Measurements from ENCODE around the gene SOCS6.

Gene SOCS6

GRCh38 chr18:70296781-70297180 is 7.9 kb downstream of the SOCS6 start:
- Histone ChIP-seq H2AFZ (ENCODE audit: low read depth, low read length) (no peak overlapping the region), H3K4me1 (ENCODE audit: low read length) (peaks cover 17% of the 10 kb centered on the region), H3K27ac (ENCODE audit: low read length) (no peak overlapping the region), H3K4me3 (ENCODE audit: low read length) (no peak overlapping the region), H3K36me3 (replicated peaks; ENCODE audit: low read depth, low read length) (peaks cover 7% of the 10 kb centered on the region), H3K79me2 (ENCODE audit: low read length) (peaks cover 100% of the 10 kb centered on the region), H3K4me2 (ENCODE audit: low read length) (no peak overlapping the region), H3K9ac (ENCODE audit: low read length) (no peak overlapping the region), H4K20me1 (ENCODE audit: insufficient read depth, low read length) (peaks cover 69% of the 10 kb centered on the region), H3K27me3 (ENCODE audit: low read depth, low read length) (no peaks in the 10 kb centered on the region), H3K9me3 (ENCODE audit: insufficient read depth, low read length) (no peaks in the 10 kb centered on the region)
- no peak for TF ChIP-seq EZH2phosphoT487 (IDR thresholded peaks at IDR 0.05; ENCODE audit: low read depth)
- TF ChIP-seq CTCF (IDR thresholded peaks at IDR 0.05; ENCODE audit: low read depth, low read length): no peak

GRCh38 chr18:70299393-70299792 is 10.5 kb downstream of the SOCS6 start:
- peaks cover 68% of the 10 kb centered on the region for H4K20me1 ChIP-seq (ENCODE audit: insufficient read depth, low read length)
- no peaks in the 10 kb centered on the region for H3K9me3 ChIP-seq (ENCODE audit: insufficient read depth, low read length)
- H3K4me2 ChIP-seq (ENCODE audit: low read length): no peak overlapping the region
- no peak for TF ChIP-seq EZH2phosphoT487 (IDR thresholded peaks at IDR 0.05; ENCODE audit: low read depth)
- TF ChIP-seq CTCF (IDR thresholded peaks at IDR 0.05; ENCODE audit: low read depth, low read length): no peak
- H3K27me3 ChIP-seq (ENCODE audit: low read depth, low read length): no peaks in the 10 kb centered on the region
- H2AFZ ChIP-seq (ENCODE audit: low read depth, low read length): no peak overlapping the region
- no peak overlapping the region for H3K9ac ChIP-seq (ENCODE audit: low read length)
- H3K4me1 ChIP-seq (ENCODE audit: low read length): peaks cover 11% of the 10 kb centered on the region
- peaks cover 100% of the 10 kb centered on the region for H3K79me2 ChIP-seq (ENCODE audit: low read length)
- no peak overlapping the region for H3K4me3 ChIP-seq (ENCODE audit: low read length)
- no peak overlapping the region for H3K27ac ChIP-seq (ENCODE audit: low read length)
- H3K36me3 ChIP-seq (replicated peaks; ENCODE audit: low read depth, low read length): peaks cover 7% of the 10 kb centered on the region

- Histone ChIP-seq H2AFZ (ENCODE audit: low read depth, low read length) (no peak overlapping the region), H3K4me3 (ENCODE audit: low read length) (no peak overlapping the region), H3K36me3 (replicated peaks; ENCODE audit: low read depth, low read length) (peaks cover 7% of the 10 kb centered on the region), H3K4me2 (ENCODE audit: low read length) (no peak overlapping the region), H3K27me3 (ENCODE audit: low read depth, low read length) (no peaks in the 10 kb centered on the region), H3K27ac (ENCODE audit: low read length) (no peak overlapping the region), H3K9me3 (ENCODE audit: insufficient read depth, low read length) (no peaks in the 10 kb centered on the region), H3K79me2 (ENCODE audit: low read length) (peaks cover 100% of the 10 kb centered on the region), H3K9ac (ENCODE audit: low read length) (no peak overlapping the region), H4K20me1 (ENCODE audit: insufficient read depth, low read length) (peaks cover 50% of the 10 kb centered on the region), H3K4me1 (ENCODE audit: low read length) (no peaks in the 10 kb centered on the region)
- no peak for TF ChIP-seq EZH2phosphoT487 (IDR thresholded peaks at IDR 0.05; ENCODE audit: low read depth)
- TF ChIP-seq CTCF (IDR thresholded peaks at IDR 0.05; ENCODE audit: low read depth, low read length): no peak
Measured at GRCh38 chr18:70301667-70302066, 12.8 kb downstream of the SOCS6 start.

- Histone ChIP-seq H3K27ac (ENCODE audit: low read length) (no peak overlapping the region), H3K4me3 (ENCODE audit: low read length) (no peak overlapping the region), H2AFZ (ENCODE audit: low read depth, low read length) (no peak overlapping the region), H3K4me2 (ENCODE audit: low read length) (no peak overlapping the region), H3K9me3 (ENCODE audit: insufficient read depth, low read length) (peaks cover 12% of the 10 kb centered on the region; the same call in 1 of the 2 replicates), H3K27me3 (ENCODE audit: low read depth, low read length) (no peaks in the 10 kb centered on the region), H3K4me1 (ENCODE audit: low read length) (no peaks in the 10 kb centered on the region), H3K36me3 (replicated peaks; ENCODE audit: low read depth, low read length) (peaks cover 14% of the 10 kb centered on the region), H3K9ac (ENCODE audit: low read length) (no peak overlapping the region), H3K79me2 (ENCODE audit: low read length) (peaks cover 100% of the 10 kb centered on the region), H4K20me1 (ENCODE audit: insufficient read depth, low read length) (peaks cover 42% of the 10 kb centered on the region)
- TF ChIP-seq CTCF (IDR thresholded peaks at IDR 0.05; ENCODE audit: low read depth, low read length) (no peak), EZH2phosphoT487 (IDR thresholded peaks at IDR 0.05; ENCODE audit: low read depth) (no peak)
Measured at GRCh38 chr18:70308555-70309294, 19.9 kb downstream of the SOCS6 start.

Measured in OCI-LY3 (cell line).